B cell (primary cell): ENCODE data around the gene KIAA1217.

Source experiments
- EZH2 ChIP-seq: IDR thresholded peaks from 2 replicates; pipeline ENCODE4 v1.6.1; 2012; ENCODE audit warnings: borderline replicate concordance, low read depth, mild to moderate bottlenecking, moderate library complexity, low read length; ENCODE audit not compliant: insufficient read depth, poor library complexity, severe bottlenecking
- TF ChIP-seq, protein P1 (sequence below): fragments of 200-600 bp; IDR thresholded peaks from one replicate; pipeline ENCODE4 v1.8.0; 2022; ENCODE audit warnings: antibody characterized with exemption, mild to moderate bottlenecking

DNA sequence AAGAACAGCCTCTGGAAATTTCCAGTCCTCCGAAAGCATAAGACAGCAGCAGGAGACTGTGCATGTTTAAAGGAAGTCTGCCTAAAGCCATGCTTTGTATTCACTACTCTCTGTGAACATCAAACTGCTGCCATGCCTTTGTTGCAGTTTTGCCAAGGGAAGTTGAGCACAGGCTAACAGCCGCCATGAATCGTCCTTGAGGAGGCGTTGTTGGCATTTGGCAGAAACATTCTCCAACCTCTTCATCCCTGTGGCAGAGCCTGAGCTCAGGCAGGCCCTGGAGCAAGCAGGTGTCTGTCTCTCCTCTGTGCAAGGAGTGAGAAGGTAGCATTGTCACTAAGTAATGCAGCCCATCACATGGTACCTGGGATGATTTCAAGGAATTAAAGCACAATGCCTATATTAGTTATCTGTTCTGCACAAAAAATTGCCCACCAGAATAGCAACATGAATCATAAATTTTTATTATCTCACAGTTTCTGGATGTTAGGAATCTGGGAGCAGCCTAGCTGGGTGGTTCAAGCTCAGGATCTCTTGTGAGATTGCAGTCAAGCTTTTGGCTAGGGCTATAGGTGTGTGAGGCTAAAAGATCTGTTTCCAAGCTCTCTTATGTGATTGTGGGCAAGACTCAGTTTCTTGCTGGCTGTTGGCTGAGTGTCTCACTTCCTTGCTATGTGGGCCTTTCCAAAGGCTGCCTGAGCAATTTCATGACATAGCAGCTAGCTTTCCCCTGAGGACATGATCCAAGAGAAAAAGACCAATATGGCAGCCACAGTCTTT is 46.5 kb upstream of the KIAA1217 start:
- TF ChIP-seq, protein P1, sequence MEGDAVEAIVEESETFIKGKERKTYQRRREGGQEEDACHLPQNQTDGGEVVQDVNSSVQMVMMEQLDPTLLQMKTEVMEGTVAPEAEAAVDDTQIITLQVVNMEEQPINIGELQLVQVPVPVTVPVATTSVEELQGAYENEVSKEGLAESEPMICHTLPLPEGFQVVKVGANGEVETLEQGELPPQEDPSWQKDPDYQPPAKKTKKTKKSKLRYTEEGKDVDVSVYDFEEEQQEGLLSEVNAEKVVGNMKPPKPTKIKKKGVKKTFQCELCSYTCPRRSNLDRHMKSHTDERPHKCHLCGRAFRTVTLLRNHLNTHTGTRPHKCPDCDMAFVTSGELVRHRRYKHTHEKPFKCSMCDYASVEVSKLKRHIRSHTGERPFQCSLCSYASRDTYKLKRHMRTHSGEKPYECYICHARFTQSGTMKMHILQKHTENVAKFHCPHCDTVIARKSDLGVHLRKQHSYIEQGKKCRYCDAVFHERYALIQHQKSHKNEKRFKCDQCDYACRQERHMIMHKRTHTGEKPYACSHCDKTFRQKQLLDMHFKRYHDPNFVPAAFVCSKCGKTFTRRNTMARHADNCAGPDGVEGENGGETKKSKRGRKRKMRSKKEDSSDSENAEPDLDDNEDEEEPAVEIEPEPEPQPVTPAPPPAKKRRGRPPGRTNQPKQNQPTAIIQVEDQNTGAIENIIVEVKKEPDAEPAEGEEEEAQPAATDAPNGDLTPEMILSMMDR, result no peak
- no peak for TF ChIP-seq EZH2
